ENCODE data around the gene PAPOLB. TPM values are rescaled to one million over a fixed set of nuclear protein-coding genes. Genes with fewer than 3 reads are reported as not detected.

PAPOLB gene
- under 1 TPM; 0.17 to 0.46 (median 0.37) TPM for total RNA-seq

DNA sequence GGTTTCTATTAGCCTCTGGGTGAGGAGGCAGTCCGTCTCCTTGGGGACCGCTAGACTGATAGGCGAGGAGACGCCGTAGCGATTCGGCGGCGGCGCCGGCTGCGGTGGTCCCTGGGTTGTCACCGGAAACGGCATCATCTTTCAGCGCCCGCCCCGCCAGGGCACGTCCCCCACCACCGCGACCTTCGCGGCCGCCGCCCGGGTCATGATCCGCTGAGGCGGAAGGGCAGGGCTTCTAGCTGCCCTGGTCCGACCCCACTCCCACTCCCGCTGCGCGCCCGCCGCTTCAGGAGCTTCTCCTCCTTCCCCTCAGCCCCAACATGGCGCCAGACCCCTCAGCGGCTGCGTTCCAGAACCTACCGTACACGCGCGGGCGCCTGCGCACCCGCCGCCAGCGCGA lies at the start of gene PAPOLB:
Gene PAPOLB, minus strand, starts transcription at position 358 of the 400 bp plus-strand sequence. Its CDS starts 220 bp downstream, at position 138.
- H3K9me3 ChIP-seq: no peaks in the 10 kb centered on the region
- no peak for DNase-seq (ENCODE audit: extremely low spot score)
- H3K36me3 ChIP-seq: no peaks in the 10 kb centered on the region
- 16% methylated on average over 40 of the region's 46 CpGs for WGBS
- H3K4me1 ChIP-seq: peaks cover 0 to 11% (median 7%) of the 10 kb centered on the region in 4 donors
- no peak within 1 kb of the TSS for H3K27ac ChIP-seq (replicated peaks in 1 of 4)
- peaks cover 0 to 24% (median 4%) of the 10 kb centered on the region in 4 donors for H3K27me3 ChIP-seq
- TF ChIP-seq POLR2AphosphoS5 (IDR thresholded peaks at IDR 0.05): no peak
- intact Hi-C loops (cut with DNase I): no loop called here
- H3K4me3 ChIP-seq: peak within 1 kb of the TSS; percentile 48 to 57 (median 50)

DNA sequence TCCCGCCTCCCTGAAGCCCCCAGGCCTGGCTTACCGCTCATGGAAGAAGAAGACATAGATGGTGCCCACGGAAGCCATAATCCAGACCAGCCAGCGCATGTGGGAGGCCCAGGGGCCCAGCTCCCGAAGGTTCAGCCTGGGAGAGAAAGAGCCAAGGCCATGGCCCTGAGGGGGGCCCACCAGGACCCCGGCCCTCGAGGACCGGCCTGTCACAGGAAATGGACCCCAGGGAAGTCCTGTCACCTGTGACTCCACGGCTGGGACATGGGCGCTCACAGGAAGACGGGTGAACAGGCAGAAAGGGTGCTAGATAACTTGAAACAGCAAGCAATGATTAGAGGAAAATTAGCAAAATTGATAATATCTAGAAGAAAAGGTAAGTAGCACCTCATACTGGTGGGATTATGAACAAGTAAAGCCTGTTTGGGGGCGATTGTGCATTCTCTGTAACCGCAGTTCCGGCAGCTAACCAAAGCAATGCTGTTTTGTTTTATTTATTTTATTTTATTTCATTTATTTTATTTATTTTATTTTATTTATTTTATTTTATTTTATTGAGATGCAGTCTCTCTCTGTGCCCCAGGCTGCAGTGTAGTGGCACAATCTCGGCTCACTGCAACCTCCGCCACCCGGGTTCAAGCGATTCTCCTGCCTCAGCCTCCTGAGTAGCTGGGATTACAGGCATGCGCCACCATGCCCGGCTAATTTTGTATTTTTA lies 49.4 kb upstream of the PAPOLB start:
- no peaks in the 10 kb centered on the region for H3K4me1 ChIP-seq
- H3K36me3 ChIP-seq: no peaks in the 10 kb centered on the region
- no peak for DNase-seq (ENCODE audit: extremely low spot score)
- H3K9me3 ChIP-seq: no peaks in the 10 kb centered on the region
- H3K27ac ChIP-seq (replicated peaks in 1 of 4): no peak overlapping the region
- no peak overlapping the region for H3K4me3 ChIP-seq
- TF ChIP-seq, protein P1, sequence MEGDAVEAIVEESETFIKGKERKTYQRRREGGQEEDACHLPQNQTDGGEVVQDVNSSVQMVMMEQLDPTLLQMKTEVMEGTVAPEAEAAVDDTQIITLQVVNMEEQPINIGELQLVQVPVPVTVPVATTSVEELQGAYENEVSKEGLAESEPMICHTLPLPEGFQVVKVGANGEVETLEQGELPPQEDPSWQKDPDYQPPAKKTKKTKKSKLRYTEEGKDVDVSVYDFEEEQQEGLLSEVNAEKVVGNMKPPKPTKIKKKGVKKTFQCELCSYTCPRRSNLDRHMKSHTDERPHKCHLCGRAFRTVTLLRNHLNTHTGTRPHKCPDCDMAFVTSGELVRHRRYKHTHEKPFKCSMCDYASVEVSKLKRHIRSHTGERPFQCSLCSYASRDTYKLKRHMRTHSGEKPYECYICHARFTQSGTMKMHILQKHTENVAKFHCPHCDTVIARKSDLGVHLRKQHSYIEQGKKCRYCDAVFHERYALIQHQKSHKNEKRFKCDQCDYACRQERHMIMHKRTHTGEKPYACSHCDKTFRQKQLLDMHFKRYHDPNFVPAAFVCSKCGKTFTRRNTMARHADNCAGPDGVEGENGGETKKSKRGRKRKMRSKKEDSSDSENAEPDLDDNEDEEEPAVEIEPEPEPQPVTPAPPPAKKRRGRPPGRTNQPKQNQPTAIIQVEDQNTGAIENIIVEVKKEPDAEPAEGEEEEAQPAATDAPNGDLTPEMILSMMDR (IDR thresholded peaks at IDR 0.05): no peak
- TF ChIP-seq POLR2AphosphoS5 (IDR thresholded peaks at IDR 0.05): no peak
- no peak for TF ChIP-seq POLR2A (IDR thresholded peaks at IDR 0.05; ENCODE audit: low read depth)
- TF ChIP-seq EP300 (IDR thresholded peaks at IDR 0.05): no peak
- no peaks in the 10 kb centered on the region for H3K27me3 ChIP-seq
- WGBS: 92% methylated on average over 19 of the region's 20 CpGs
- intact Hi-C loops (cut with DNase I): no loop called here

DNA sequence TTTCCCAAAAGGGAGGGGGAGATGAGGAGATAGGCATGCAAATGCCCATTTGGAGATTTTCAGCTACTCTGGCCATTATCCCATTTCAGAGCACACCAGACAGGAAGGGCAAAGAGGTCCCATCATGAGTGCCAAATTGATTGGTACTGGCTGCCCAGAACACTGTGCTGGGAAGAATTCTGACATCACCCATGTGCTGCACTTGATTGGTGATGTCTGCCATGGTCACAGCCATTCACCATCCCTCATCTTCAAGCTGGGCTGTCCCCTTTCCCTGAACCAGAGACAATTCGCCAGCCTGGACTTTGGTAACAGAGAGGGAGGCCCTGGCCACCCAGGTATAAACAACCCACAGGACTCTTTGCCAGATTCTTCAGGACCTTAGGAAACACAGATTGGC lies 44.9 kb upstream of the PAPOLB start:
- Histone ChIP-seq H3K27me3 (peaks cover 0 to 32% (median 0%) of the 10 kb centered on the region in 4 donors), H3K36me3 (no peaks in the 10 kb centered on the region), H3K9me3 (no peaks in the 10 kb centered on the region), H3K4me1 (no peaks in the 10 kb centered on the region), H3K4me3 (no peak overlapping the region), H3K27ac (replicated peaks in 1 of 4) (no peak overlapping the region)
- 90% methylated on average over 1 of the region's 1 CpG for WGBS
- intact Hi-C loops (cut with DNase I): no loop called here
- TF ChIP-seq POLR2AphosphoS5 (IDR thresholded peaks at IDR 0.05) (no peak), EP300 (IDR thresholded peaks at IDR 0.05) (no peak), POLR2A (IDR thresholded peaks at IDR 0.05; ENCODE audit: low read depth) (no peak)
- TF ChIP-seq, protein P1 (IDR thresholded peaks at IDR 0.05): no peak
- DNase-seq (ENCODE audit: extremely low spot score): no peak

DNA sequence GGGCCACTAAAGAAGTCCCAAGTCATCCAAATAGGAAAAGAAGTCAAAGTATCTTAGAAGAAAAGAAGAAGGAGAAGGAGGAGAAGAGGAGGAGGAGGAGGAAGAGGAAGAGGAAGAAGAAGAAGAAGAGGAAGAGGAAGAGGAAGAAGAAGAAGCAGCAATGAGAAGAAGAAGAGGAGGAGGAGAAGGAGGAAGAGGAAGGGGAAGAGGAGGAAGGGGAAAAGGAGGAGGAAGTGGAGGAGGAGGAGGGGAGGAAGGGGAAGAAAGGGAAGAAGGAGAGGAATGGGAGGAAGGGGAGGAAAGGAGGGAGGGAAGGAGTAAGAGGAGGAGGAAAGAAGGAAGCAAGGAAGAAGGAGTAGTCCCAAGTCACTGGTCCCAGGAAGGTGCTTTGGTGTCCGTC lies 43.3 kb upstream of the PAPOLB start:
- H3K9me3 ChIP-seq: no peaks in the 10 kb centered on the region
- WGBS: 60% methylated on average over 1 of the region's 1 CpG

DNA sequence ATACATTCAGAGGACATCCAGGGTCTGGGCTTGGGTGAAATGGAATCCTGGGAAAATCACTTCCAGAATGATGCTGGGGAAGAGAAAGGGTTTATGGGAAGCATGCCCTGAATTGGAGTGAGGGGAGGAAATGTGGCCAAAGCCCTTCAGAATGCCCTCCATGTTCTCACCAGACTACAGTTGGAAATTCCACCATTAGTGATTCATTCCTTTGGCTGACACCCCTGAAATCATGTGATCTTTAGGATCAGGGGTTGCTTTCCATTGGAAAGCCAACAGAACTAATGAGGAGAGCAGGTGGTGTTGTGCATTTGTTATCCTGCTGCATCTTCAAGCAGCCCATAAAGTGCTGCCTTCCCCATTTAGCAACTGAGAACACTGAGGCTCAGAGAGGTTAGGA lies 42.5 kb upstream of the PAPOLB start:
- Histone ChIP-seq H3K4me3 (no peak overlapping the region), H3K9me3 (no peaks in the 10 kb centered on the region), H3K36me3 (no peaks in the 10 kb centered on the region), H3K27ac (replicated peaks in 1 of 4) (no peak overlapping the region), H3K4me1 (no peaks in the 10 kb centered on the region), H3K27me3 (peaks cover 0 to 52% (median 2%) of the 10 kb centered on the region in 4 donors)
- DNase-seq (ENCODE audit: extremely low spot score): no peak
- TF ChIP-seq POLR2AphosphoS5 (IDR thresholded peaks at IDR 0.05) (no peak), POLR2A (IDR thresholded peaks at IDR 0.05; ENCODE audit: low read depth) (no peak), EP300 (IDR thresholded peaks at IDR 0.05) (no peak)
- TF ChIP-seq, protein P1 (IDR thresholded peaks at IDR 0.05): no peak
- intact Hi-C loops (cut with DNase I): no loop called here

More for the DNA sequence above, 43.3 kb upstream of the PAPOLB start:
- intact Hi-C loops (cut with DNase I): no loop called here
- Histone ChIP-seq H3K36me3 (no peaks in the 10 kb centered on the region), H3K4me1 (no peaks in the 10 kb centered on the region), H3K4me3 (no peak overlapping the region), H3K27ac (replicated peaks in 1 of 4) (no peak overlapping the region), H3K27me3 (peaks cover 0 to 44% (median under 1%) of the 10 kb centered on the region in 4 donors)
- TF ChIP-seq POLR2AphosphoS5 (IDR thresholded peaks at IDR 0.05) (no peak), EP300 (IDR thresholded peaks at IDR 0.05) (no peak), POLR2A (IDR thresholded peaks at IDR 0.05; ENCODE audit: low read depth) (no peak)
- TF ChIP-seq, protein P1 (IDR thresholded peaks at IDR 0.05): no peak
- no peak for DNase-seq (ENCODE audit: extremely low spot score)
